GM12874 (cell line): Measurements from ENCODE around the gene SET.

Experiments used
- CTCF ChIP-seq: IDR thresholded peaks from 2 replicates; pipeline ENCODE4 v1.5.1; 2011; ENCODE audit warnings: low read depth, mild to moderate bottlenecking, control low read depth, low read length, moderate library complexity; ENCODE audit not compliant: insufficient read depth

Gene SET

GRCh38 chr9:128718047-128718446, 29.0 kb downstream of the SET start:
- no peak for TF ChIP-seq CTCF

GRCh38 chr9:128718475-128718874, 29.5 kb downstream of the SET start:
- no peak for TF ChIP-seq CTCF

- TF ChIP-seq CTCF = no peak
Observed at GRCh38 chr9:128719919-128720605, 31.0 kb downstream of the SET start.

- TF ChIP-seq CTCF = no peak
Observed at GRCh38 chr9:128720841-128721486, 31.9 kb downstream of the SET start.

GRCh38 chr9:128721487-128722010, 32.5 kb downstream of the SET start:
- no peak for TF ChIP-seq CTCF

GRCh38 chr9:128722380-128723351, 33.6 kb downstream of the SET start:
- no peak for TF ChIP-seq CTCF
